ENCODE measurements around the gene OR4A47.
"Not testable (repeated sequence)": the region's sequence is repeated elsewhere in the genome, so short reads cannot be mapped to it uniquely, and the experiment has no call there.

OR4A47 gene, protein sequence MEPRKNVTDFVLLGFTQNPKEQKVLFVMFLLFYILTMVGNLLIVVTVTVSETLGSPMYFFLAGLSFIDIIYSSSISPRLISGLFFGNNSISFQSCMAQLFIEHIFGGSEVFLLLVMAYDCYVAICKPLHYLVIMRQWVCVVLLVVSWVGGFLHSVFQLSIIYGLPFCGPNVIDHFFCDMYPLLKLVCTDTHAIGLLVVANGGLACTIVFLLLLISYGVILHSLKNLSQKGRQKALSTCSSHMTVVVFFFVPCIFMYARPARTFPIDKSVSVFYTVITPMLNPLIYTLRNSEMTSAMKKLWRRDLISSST

DNA sequence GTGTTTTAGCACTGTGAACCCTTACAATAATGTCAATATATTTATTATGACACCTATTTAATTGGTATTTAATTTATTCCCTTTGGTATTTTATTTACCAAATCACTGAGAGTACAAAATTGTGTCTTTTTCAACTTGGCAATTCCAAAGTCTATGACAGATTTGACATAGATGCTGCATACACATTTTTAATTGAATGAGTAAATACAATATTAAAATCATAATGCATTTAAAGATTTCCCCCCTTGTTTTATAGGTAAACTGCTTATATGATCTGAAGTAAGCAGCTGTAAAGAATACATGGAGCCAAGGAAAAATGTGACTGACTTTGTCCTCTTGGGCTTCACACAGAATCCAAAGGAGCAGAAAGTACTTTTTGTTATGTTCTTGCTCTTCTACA lies at the start of gene OR4A47:
OR4A47 (plus strand) TSS at position 301 of the 400 bp plus-strand sequence; CDS start at position 301, 0 bp downstream.
- DNase-seq = not testable (repeated sequence)

DNA sequence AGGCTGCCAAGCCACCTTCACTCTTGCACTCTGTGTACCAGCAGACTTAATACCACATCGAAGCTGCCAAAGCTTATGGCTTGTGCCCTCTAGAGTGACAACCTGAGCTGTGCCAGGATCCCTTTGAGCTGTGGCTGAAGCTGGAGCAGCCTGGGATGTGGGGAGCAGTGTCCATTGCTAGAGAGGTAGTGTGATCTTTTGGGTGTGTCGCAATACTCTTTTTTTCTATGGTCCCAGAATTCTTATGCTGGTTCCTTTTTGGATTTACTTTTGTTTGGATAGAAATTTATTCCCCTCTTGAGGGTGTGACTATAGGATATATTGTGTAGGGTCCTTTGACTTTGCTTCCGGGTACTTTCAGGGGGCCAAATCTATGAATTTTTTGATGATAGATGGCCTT lies 32.7 kb upstream of the OR4A47 start:
- not testable (repeated sequence) for DNase-seq

DNA sequence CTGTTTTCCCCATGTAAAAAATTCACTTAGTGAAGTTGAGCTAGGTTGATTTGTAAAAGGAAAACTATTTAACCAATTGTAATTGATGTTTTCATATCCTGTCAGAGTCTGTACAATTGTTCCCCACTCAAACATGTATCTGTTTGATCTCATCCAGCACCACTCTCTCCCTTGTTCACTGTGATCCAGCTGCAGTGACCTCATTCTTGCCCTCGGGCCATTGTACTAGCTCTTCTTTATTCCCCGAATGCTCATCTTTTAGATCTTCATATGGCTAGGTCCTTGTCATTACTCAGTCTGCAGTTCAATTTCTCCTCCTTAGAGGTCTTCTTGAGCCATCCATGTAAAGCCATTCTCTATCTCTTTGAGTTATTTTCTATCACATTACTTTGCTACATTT lies 14.6 kb upstream of the OR4A47 start:
- not testable (repeated sequence) for DNase-seq

DNA sequence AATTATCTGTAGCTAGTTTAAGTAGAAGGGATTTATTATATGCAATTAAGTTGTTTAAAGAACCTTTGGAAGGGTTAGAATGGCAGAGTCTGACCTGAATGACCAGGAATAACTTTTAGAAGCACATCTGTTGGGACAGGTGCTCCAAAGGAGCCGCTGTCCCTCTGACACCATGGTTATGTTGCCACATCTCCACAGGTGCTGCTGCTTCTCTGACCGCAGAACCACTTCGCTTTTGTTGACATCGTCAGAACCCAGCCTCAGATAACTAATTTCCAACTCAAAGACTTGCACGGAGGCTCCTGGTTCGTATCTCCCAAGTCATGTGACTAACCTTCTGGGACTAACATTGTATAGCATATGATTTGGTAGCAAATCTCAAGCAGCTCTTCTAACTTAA lies 13.9 kb upstream of the OR4A47 start:
- DNase-seq = not testable (repeated sequence)

DNA sequence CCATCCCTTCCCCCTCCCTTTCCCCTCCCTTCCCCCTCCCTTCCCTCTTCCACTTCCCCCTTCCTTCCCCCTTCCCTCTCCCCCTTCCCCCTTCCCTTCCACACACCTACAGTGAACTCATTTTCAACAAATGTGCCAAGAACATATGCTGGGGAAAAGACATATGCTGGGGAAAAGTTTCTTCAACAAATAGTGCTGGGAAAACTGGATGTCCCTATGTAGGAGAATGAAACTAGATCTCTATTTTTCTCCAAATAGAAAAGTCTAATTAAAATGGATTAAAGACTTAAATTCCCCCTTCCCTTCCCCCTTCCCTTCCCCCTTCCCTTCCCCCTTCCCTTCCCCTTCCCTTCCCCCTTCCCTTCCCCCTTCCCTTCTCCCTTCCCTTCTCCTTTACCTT lies 17.6 kb downstream of the OR4A47 start:
- DNase-seq = not testable (repeated sequence)

DNA sequence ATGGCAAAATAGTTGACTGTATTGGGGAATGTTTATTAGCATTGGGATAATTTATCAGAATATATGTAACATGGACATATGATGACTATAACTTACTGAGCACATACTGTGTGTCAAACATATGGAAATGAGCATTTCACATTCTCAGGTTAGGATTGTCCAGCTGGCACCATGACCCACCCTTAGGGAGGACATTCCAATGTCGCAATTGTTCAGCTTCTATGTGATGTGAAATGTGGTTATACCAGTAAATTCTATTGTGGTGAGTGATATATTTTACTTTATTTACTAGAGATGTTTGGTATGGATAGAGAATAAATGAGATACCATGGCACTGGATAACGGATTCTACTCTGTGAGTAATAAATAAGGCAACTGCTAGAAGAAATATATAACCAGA lies 50.4 kb downstream of the OR4A47 start:
- no peak for DNase-seq
